GM21576 (cell line): ENCODE results near the gene SLCO2B1.
"Not testable (repeated sequence)": the region's sequence is repeated elsewhere in the genome, so short reads cannot be mapped to it uniquely, and the experiment has no call there.

Experiments
- ATAC-seq: cut with Tn5 transposase; IDR thresholded peaks from one replicate; pipeline ENCODE4 v1.9.1; 2021; ENCODE audit warnings: mild to moderate bottlenecking, moderate library complexity; ENCODE audit not compliant: unreplicated experiment

SLCO2B1 gene

GRCh38 chr11:75150879-75151278 lies at the start of gene SLCO2B1:
TSS of gene SLCO2B1 (plus strand) at chr11:75151107. CDS start at chr11:75151382, 275 bp downstream.
- no peak for ATAC-seq

- ATAC-seq = no peak
These were observed 49.3 kb upstream of the SLCO2B1 start for GRCh38 chr11:75101424-75102128.

GRCh38 chr11:75103380-75104026 lies 47.4 kb upstream of the SLCO2B1 start:
- no peak for ATAC-seq

GRCh38 chr11:75105462-75105925 lies 45.4 kb upstream of the SLCO2B1 start:
- no peak for ATAC-seq

- ATAC-seq = not testable (repeated sequence)
These were observed 44.8 kb upstream of the SLCO2B1 start for GRCh38 chr11:75105967-75106681.

- no peak for ATAC-seq
These were observed 43.7 kb upstream of the SLCO2B1 start for GRCh38 chr11:75107187-75107586.

GRCh38 chr11:75112200-75112599 lies 38.7 kb upstream of the SLCO2B1 start:
- no peak for ATAC-seq

GRCh38 chr11:75113030-75113429 lies 37.9 kb upstream of the SLCO2B1 start:
- ATAC-seq = no peak

- no peak for ATAC-seq
These were observed 36.4 kb upstream of the SLCO2B1 start for GRCh38 chr11:75114465-75114864.

GRCh38 chr11:75118577-75118976 lies 32.3 kb upstream of the SLCO2B1 start:
- ATAC-seq = no peak

- no peak for ATAC-seq
These were observed 24.3 kb upstream of the SLCO2B1 start for GRCh38 chr11:75126564-75126963.

- ATAC-seq = no peak
These were observed 18.8 kb upstream of the SLCO2B1 start for GRCh38 chr11:75132080-75132479.

GRCh38 chr11:75133976-75134375 lies 16.9 kb upstream of the SLCO2B1 start:
- no peak for ATAC-seq

GRCh38 chr11:75135021-75135650 lies 15.8 kb upstream of the SLCO2B1 start:
- ATAC-seq = no peak

- no peak for ATAC-seq
These were observed 15.3 kb upstream of the SLCO2B1 start for GRCh38 chr11:75135651-75136050.

- ATAC-seq = no peak
These were observed 10.4 kb upstream of the SLCO2B1 start for GRCh38 chr11:75140269-75141138.

- ATAC-seq = no peak
These were observed 9.7 kb upstream of the SLCO2B1 start for GRCh38 chr11:75141166-75141565.

- ATAC-seq = no peak
These were observed 8.0 kb upstream of the SLCO2B1 start for GRCh38 chr11:75142714-75143419.

GRCh38 chr11:75143420-75143731 lies 7.5 kb upstream of the SLCO2B1 start:
- ATAC-seq = no peak

GRCh38 chr11:75144716-75145014 lies 6.2 kb upstream of the SLCO2B1 start:
- no peak for ATAC-seq
